GM18867 (cell line): Measurements from ENCODE around the gene TMED7.

Experiments used
- ATAC-seq: cut with Tn5 transposase; IDR thresholded peaks from one replicate; pipeline ENCODE4 v1.9.1; 2021; ENCODE audit warnings: mild to moderate bottlenecking, moderate library complexity; ENCODE audit not compliant: unreplicated experiment

TMED7 gene

GRCh38 chr5:115584501-115584900 lies 41.3 kb downstream of the TMED7 start:
- no peak for ATAC-seq

- no peak for ATAC-seq
Measured at GRCh38 chr5:115583474-115583873, 42.4 kb downstream of the TMED7 start.

GRCh38 chr5:115580941-115581340 lies 44.9 kb downstream of the TMED7 start:
- ATAC-seq = no peak

GRCh38 chr5:115579747-115580173 lies 46.1 kb downstream of the TMED7 start:
- peak; percentile 52 for ATAC-seq

- no peak for ATAC-seq
Measured at GRCh38 chr5:115579216-115579615, 46.6 kb downstream of the TMED7 start.

- peak; percentile 64 for ATAC-seq
Measured at GRCh38 chr5:115578657-115579056, 47.2 kb downstream of the TMED7 start.

- no peak for ATAC-seq
Measured at GRCh38 chr5:115577741-115578140, 48.1 kb downstream of the TMED7 start.

- ATAC-seq = no peak
Measured at GRCh38 chr5:115577329-115577728, 48.5 kb downstream of the TMED7 start.

GRCh38 chr5:115575167-115576070 lies 50.4 kb downstream of the TMED7 start:
- peak; percentile 47 for ATAC-seq

- no peak for ATAC-seq
Measured at GRCh38 chr5:115573133-115573532, 52.7 kb downstream of the TMED7 start.

- no peak for ATAC-seq
Measured at GRCh38 chr5:115571441-115571878, 54.4 kb downstream of the TMED7 start.

- ATAC-seq = no peak
Measured at GRCh38 chr5:115568668-115569067, 57.2 kb downstream of the TMED7 start.

- no peak for ATAC-seq
Measured at GRCh38 chr5:115565233-115565632, 60.6 kb downstream of the TMED7 start.
